Measurements from ENCODE around the gene XPOT.

XPOT gene

GRCh38 chr12:64419696-64420095 is 15.5 kb downstream of the XPOT start:
- no peak for TF ChIP-seq CTCF (IDR thresholded peaks at IDR 0.05; ENCODE audit: low read depth, low read length, missing control alignments)
- H3K4me3 ChIP-seq (ENCODE audit: low read depth, low read length) = no peak overlapping the region
- DNase-seq (ENCODE audit: low read depth) = no peak

- H3K4me3 ChIP-seq (ENCODE audit: low read depth, low read length) = no peak overlapping the region
- no peak for TF ChIP-seq CTCF (IDR thresholded peaks at IDR 0.05; ENCODE audit: low read depth, low read length, missing control alignments)
- DNase-seq (ENCODE audit: low read depth) = no peak
Observed at GRCh38 chr12:64427988-64428387, 23.8 kb downstream of the XPOT start.

DNA sequence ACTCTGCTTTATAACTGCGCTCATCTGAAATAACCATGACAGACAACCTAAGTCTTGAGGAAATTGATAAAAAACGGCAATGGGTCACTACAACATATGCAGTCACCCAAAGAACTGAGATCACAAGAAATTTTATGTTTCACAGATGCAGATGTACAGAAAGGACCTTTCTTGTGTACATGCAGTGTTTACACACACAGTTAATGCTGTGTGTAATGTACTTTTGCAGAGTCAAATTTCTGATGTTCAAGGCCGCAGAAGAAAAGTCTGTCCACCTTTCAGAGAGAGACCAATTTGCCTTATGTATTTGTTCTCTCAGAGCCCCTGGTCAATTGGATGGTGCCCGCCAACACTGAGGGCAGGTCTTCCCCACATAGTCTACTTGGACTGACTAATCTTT is 24.8 kb downstream of the XPOT start:
- no peak for DNase-seq (ENCODE audit: low read depth)
- H3K4me3 ChIP-seq (ENCODE audit: low read depth, low read length) = no peak overlapping the region
- no peak for TF ChIP-seq CTCF (IDR thresholded peaks at IDR 0.05; ENCODE audit: low read depth, low read length, missing control alignments)

GRCh38 chr12:64430886-64431285 is 26.7 kb downstream of the XPOT start:
- TF ChIP-seq CTCF (IDR thresholded peaks at IDR 0.05; ENCODE audit: low read depth, low read length, missing control alignments) = no peak
- H3K4me3 ChIP-seq (ENCODE audit: low read depth, low read length) = no peak overlapping the region
- no peak for DNase-seq (ENCODE audit: low read depth)

GRCh38 chr12:64431791-64432190 is 27.6 kb downstream of the XPOT start:
- no peak for DNase-seq (ENCODE audit: low read depth)
- no peak for TF ChIP-seq CTCF (IDR thresholded peaks at IDR 0.05; ENCODE audit: low read depth, low read length, missing control alignments)
- H3K4me3 ChIP-seq (ENCODE audit: low read depth, low read length) = no peak overlapping the region

GRCh38 chr12:64433915-64434314 is 29.7 kb downstream of the XPOT start:
- no peak for DNase-seq (ENCODE audit: low read depth)
- no peak for TF ChIP-seq CTCF (IDR thresholded peaks at IDR 0.05; ENCODE audit: low read depth, low read length, missing control alignments)
- no peak overlapping the region for H3K4me3 ChIP-seq (ENCODE audit: low read depth, low read length)

DNA sequence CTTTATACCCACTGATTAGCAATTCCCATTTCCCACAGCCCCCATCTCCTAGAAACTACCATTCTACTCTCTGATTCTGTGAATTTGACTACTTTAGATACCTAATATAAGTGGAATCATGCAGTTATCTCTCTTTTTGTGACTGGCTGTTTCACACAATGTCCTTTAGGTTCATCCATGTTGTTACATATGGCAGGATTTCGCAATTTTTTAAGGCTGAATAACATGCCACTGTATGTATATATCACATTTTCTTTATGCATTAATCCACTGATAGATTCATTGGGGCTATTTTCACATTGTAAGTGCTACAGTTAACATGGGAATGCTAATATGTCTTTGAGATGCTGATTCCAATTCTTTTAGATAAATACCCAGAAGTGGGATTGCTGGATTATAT is 35.9 kb downstream of the XPOT start:
- H3K4me3 ChIP-seq (ENCODE audit: low read depth, low read length) = no peak overlapping the region
- DNase-seq (ENCODE audit: low read depth) = no peak
- no peak for TF ChIP-seq CTCF (IDR thresholded peaks at IDR 0.05; ENCODE audit: low read depth, low read length, missing control alignments)
